SK-N-SH treated with all-trans-retinoic acid at 6 μM for 48 hours (cell line): ENCODE data around the gene GRK5.

Experiments
- ATAC-seq: fragments of 200-7000 bp; cut with Tn5 transposase; 3 replicates; pipeline ENCODE4 v1.9.1; 2020; ENCODE audit warnings: mild to moderate bottlenecking, moderate library complexity
- ARNTL ChIP-seq: fragments of 450-650 bp; formaldehyde crosslinking; IDR thresholded peaks from 2 replicates; pipeline ENCODE4 v1.5.0; 2020; ENCODE audit warnings: low read depth, mild to moderate bottlenecking, moderate library complexity, borderline replicate concordance
- BACH2 ChIP-seq: fragments of 250-450 bp; sonication (Bioruptor Pico); IDR thresholded peaks from 2 replicates; pipeline ENCODE4 v1.9.0; 2021; ENCODE audit warnings: mild to moderate bottlenecking, borderline replicate concordance
- CSDC2 ChIP-seq: fragments of 250-450 bp; sonication (Bioruptor Pico); IDR thresholded peaks from 2 replicates; pipeline ENCODE4 v1.5.0; 2020; ENCODE audit warnings: mild to moderate bottlenecking, moderate library complexity
- ESRRG ChIP-seq: fragments of 250-450 bp; sonication (Bioruptor Pico); IDR thresholded peaks from 2 replicates; pipeline ENCODE4 v1.6.1; 2021; ENCODE audit warnings: mild to moderate bottlenecking
- GLIS3 ChIP-seq: fragments of 250-450 bp; sonication (Bioruptor Pico); IDR thresholded peaks from 2 replicates; pipeline ENCODE4 v1.5.0; 2020; ENCODE audit warnings: mild to moderate bottlenecking, moderate library complexity
- ISL1 ChIP-seq: fragments of 250-450 bp; sonication (Bioruptor Pico); IDR thresholded peaks from 2 replicates; pipeline ENCODE4 v2.1.2; 2022; ENCODE audit warnings: mild to moderate bottlenecking, moderate library complexity
- OSR1 ChIP-seq: fragments of 250-450 bp; sonication (Bioruptor Pico); IDR thresholded peaks from 2 replicates; pipeline ENCODE4 v1.8.0; 2022; ENCODE audit warnings: moderate library complexity, mild to moderate bottlenecking, inconsistent platforms
- RARB ChIP-seq: fragments of 250-450 bp; sonication (Bioruptor Pico); IDR thresholded peaks from 2 replicates; pipeline ENCODE4 v1.8.0; 2021; ENCODE audit warnings: mild to moderate bottlenecking, moderate library complexity
- SNAI2 ChIP-seq: fragments of 250-450 bp; sonication (Bioruptor Pico); IDR thresholded peaks from 2 replicates; pipeline ENCODE4 v1.5.0; 2020; ENCODE audit warnings: mild to moderate bottlenecking, moderate library complexity
- TCF4 ChIP-seq: fragments of 250-450 bp; sonication (Bioruptor Pico); IDR thresholded peaks from 2 replicates; pipeline ENCODE4 v1.8.0; 2021; ENCODE audit warnings: mild to moderate bottlenecking, moderate library complexity, borderline replicate concordance
- TOX ChIP-seq: fragments of 250-450 bp; sonication (Bioruptor Pico); IDR thresholded peaks from 2 replicates; pipeline ENCODE4 v1.8.0; 2021; ENCODE audit warnings: mild to moderate bottlenecking, moderate library complexity, borderline replicate concordance
- ZC3H10 ChIP-seq: fragments of 250-450 bp; sonication (Bioruptor Pico); IDR thresholded peaks from 2 replicates; pipeline ENCODE4 v1.5.1; 2021; ENCODE audit warnings: mild to moderate bottlenecking, moderate library complexity
- ZFP3 ChIP-seq: fragments of 250-450 bp; sonication (Bioruptor Pico); IDR thresholded peaks from 2 replicates; pipeline ENCODE4 v1.5.0; 2020; ENCODE audit warnings: mild to moderate bottlenecking, moderate library complexity
- ZFP30 ChIP-seq: fragments of 450-650 bp; formaldehyde crosslinking; IDR thresholded peaks from 2 replicates; pipeline ENCODE4 v1.5.0; 2022; ENCODE audit warnings: mild to moderate bottlenecking, moderate library complexity
- ZNF565 ChIP-seq: fragments of 450-650 bp; formaldehyde crosslinking; conservative IDR thresholded peaks from 2 replicates; pipeline ENCODE4 v1.5.0; 2020; ENCODE audit warnings: low read depth, mild to moderate bottlenecking, moderate library complexity
- ZNF70 ChIP-seq: fragments of 450-650 bp; formaldehyde crosslinking; IDR thresholded peaks from 2 replicates; pipeline ENCODE4 v1.5.0; 2020; ENCODE audit warnings: mild to moderate bottlenecking, moderate library complexity
- TF ChIP-seq, protein P1 (sequence below): fragments of 250-450 bp; sonication (Bioruptor Pico); IDR thresholded peaks from 2 replicates; pipeline ENCODE4 v1.5.1; 2020; ENCODE audit warnings: low read depth, mild to moderate bottlenecking, moderate library complexity
- TF ChIP-seq, protein P2 (sequence below): fragments of 250-450 bp; sonication (Bioruptor Pico); IDR thresholded peaks from 2 replicates; pipeline ENCODE4 v1.5.0; 2020; ENCODE audit warnings: mild to moderate bottlenecking, moderate library complexity
- TF ChIP-seq, protein P3 (sequence below): fragments of 250-450 bp; sonication (Bioruptor Pico); IDR thresholded peaks from 2 replicates; pipeline ENCODE4 v1.5.1; 2021; ENCODE audit warnings: mild to moderate bottlenecking, moderate library complexity
- TF ChIP-seq, protein P4 (sequence below): fragments of 250-450 bp; sonication (Bioruptor Pico); IDR thresholded peaks from 2 replicates; pipeline ENCODE4 v1.8.0; 2021; ENCODE audit warnings: low read depth, mild to moderate bottlenecking, moderate library complexity, borderline replicate concordance
- TF ChIP-seq, protein P5 (sequence below): fragments of 250-450 bp; sonication (Bioruptor Pico); IDR thresholded peaks from 2 replicates; pipeline ENCODE4 v1.8.0; 2020; ENCODE audit warnings: mild to moderate bottlenecking, moderate library complexity, borderline replicate concordance

Gene GRK5

DNA sequence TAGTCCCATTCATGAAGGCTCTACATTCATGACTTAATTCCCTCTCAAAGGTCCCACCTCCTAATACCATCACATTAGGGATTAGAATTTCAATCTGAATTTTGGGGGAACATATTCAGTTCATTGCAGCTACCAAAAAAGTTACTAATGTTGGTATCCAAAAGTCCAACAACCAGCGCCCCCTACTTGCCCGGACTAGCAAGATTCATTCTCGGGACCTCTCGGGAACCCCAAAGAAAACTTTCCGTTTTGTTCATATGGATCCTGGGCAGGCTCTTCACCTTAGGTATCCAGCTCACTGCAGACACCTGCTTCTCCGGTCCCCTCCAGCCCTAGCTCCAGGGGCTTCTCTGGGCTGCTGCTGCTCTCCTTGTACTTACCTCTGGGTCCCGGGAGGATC, 8.9 kb upstream of the GRK5 start:
- ATAC-seq, result peak; percentile 31; the same call in 2 of the 3 replicates
- TF ChIP-seq, protein P1, sequence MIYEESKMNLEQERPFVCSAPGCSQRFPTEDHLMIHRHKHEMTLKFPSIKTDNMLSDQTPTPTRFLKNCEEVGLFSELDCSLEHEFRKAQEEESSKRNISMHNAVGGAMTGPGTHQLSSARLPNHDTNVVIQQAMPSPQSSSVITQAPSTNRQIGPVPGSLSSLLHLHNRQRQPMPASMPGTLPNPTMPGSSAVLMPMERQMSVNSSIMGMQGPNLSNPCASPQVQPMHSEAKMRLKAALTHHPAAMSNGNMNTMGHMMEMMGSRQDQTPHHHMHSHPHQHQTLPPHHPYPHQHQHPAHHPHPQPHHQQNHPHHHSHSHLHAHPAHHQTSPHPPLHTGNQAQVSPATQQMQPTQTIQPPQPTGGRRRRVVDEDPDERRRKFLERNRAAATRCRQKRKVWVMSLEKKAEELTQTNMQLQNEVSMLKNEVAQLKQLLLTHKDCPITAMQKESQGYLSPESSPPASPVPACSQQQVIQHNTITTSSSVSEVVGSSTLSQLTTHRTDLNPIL (CRISPR knock-in tag), result no peak
- TF ChIP-seq ZC3H10 (no peak), ZNF70 (CRISPR knock-in tag) (no peak), BACH2 (CRISPR knock-in tag) (no peak)
- TF ChIP-seq, protein P2, sequence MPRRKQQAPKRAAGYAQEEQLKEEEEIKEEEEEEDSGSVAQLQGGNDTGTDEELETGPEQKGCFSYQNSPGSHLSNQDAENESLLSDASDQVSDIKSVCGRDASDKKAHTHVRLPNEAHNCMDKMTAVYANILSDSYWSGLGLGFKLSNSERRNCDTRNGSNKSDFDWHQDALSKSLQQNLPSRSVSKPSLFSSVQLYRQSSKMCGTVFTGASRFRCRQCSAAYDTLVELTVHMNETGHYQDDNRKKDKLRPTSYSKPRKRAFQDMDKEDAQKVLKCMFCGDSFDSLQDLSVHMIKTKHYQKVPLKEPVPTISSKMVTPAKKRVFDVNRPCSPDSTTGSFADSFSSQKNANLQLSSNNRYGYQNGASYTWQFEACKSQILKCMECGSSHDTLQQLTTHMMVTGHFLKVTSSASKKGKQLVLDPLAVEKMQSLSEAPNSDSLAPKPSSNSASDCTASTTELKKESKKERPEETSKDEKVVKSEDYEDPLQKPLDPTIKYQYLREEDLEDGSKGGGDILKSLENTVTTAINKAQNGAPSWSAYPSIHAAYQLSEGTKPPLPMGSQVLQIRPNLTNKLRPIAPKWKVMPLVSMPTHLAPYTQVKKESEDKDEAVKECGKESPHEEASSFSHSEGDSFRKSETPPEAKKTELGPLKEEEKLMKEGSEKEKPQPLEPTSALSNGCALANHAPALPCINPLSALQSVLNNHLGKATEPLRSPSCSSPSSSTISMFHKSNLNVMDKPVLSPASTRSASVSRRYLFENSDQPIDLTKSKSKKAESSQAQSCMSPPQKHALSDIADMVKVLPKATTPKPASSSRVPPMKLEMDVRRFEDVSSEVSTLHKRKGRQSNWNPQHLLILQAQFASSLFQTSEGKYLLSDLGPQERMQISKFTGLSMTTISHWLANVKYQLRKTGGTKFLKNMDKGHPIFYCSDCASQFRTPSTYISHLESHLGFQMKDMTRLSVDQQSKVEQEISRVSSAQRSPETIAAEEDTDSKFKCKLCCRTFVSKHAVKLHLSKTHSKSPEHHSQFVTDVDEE (CRISPR knock-in tag), result no peak

DNA sequence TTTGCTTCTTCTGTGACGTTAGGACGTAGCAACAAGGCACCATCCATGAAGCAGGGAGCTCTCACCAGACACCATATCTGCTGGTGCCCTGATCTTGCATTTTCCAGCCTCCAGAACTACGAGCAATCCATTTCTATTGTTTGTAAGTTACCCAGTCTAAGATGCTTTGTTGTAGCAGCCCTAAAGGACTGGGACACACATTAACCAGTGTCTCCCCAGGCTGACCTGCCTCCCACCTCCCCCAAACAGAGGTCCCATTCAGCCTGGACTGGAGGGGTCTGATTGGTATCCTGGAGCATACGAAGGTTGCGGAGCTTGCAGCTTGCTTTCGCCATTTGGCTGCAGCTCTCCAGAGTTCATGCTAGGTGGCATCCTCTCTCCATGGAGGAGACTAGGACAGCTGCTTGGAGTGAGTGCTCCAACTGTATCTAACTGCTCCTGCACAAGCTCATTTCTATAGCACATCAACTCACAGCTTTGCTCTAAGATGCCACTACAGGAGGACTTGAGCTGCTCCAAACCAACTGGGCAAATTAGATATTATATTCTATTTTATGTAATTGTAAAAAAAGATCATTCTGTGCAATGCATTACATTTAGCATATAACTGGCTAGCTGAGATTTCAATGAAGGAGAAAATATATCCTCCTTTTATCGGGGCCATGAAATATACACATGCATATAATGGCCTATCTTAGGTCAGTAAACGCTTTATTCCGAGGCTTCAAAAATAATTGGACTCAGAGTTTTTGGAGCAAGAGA, 8.0 kb upstream of the GRK5 start:
- ATAC-seq, result peak; percentile 98
- TF ChIP-seq ZNF565 (CRISPR knock-in tag) (no peak), ZNF70 (CRISPR knock-in tag) (no peak)

DNA sequence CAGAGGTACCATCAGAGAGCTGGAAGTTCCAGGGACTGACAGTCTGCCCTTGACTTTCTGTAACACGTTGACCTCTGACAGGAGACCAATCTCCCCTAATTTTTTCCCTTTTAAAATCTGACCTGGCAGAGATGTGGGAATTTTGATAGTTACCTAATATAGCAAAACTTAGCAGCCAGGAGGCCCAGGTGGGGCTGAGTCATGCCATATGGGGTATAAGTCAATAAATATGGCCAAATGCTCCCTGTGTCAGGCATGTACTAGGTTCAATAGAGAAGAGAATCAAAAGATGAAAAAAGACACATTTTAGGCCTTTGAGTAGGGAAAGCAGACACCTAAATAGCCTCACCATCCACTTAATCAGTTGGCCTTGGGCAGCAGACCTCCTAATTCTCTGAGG, 6.1 kb upstream of the GRK5 start:
- no peak for ATAC-seq
- TF ChIP-seq TCF4 (CRISPR knock-in tag), result no peak
- TF ChIP-seq, protein P3, sequence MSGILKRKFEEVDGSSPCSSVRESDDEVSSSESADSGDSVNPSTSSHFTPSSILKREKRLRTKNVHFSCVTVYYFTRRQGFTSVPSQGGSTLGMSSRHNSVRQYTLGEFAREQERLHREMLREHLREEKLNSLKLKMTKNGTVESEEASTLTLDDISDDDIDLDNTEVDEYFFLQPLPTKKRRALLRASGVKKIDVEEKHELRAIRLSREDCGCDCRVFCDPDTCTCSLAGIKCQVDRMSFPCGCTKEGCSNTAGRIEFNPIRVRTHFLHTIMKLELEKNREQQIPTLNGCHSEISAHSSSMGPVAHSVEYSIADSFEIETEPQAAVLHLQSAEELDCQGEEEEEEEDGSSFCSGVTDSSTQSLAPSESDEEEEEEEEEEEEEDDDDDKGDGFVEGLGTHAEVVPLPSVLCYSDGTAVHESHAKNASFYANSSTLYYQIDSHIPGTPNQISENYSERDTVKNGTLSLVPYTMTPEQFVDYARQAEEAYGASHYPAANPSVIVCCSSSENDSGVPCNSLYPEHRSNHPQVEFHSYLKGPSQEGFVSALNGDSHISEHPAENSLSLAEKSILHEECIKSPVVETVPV (CRISPR knock-in tag), result no peak

DNA sequence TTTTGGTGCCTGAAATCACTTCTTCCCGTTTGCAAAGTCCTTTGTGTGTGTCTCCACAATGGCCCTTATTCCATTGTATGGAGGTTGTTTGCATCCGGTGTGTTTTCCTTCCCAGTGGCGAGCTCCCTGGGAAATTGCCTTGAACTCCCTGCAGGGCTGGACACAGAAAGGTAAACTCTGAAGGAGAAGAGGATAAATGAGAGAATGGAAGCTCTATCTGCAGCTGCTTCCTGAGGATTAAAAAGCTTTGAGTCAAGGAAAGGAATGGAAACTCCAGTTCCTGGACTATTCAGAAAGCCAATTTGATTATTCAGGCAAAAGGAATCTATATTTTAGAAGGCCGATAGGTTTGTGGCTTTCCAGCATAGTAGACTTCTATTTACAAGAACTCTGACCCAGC, 4.4 kb upstream of the GRK5 start:
- ATAC-seq, result no peak
- TF ChIP-seq GLIS3 (CRISPR knock-in tag) (no peak), OSR1 (CRISPR knock-in tag) (no peak), ZC3H10 (no peak), ZFP3 (CRISPR knock-in tag) (no peak), ARNTL (no peak), ESRRG (CRISPR knock-in tag) (no peak), TCF4 (CRISPR knock-in tag) (no peak), RARB (CRISPR knock-in tag) (no peak), CSDC2 (CRISPR knock-in tag) (no peak), ZFP30 (CRISPR knock-in tag) (no peak), ZNF70 (CRISPR knock-in tag) (no peak), TOX (CRISPR knock-in tag) (no peak), ZNF565 (CRISPR knock-in tag) (no peak), ISL1 (CRISPR knock-in tag) (no peak), SNAI2 (CRISPR knock-in tag) (no peak)
- TF ChIP-seq, protein P2 (CRISPR knock-in tag), result no peak
- TF ChIP-seq, protein P4, sequence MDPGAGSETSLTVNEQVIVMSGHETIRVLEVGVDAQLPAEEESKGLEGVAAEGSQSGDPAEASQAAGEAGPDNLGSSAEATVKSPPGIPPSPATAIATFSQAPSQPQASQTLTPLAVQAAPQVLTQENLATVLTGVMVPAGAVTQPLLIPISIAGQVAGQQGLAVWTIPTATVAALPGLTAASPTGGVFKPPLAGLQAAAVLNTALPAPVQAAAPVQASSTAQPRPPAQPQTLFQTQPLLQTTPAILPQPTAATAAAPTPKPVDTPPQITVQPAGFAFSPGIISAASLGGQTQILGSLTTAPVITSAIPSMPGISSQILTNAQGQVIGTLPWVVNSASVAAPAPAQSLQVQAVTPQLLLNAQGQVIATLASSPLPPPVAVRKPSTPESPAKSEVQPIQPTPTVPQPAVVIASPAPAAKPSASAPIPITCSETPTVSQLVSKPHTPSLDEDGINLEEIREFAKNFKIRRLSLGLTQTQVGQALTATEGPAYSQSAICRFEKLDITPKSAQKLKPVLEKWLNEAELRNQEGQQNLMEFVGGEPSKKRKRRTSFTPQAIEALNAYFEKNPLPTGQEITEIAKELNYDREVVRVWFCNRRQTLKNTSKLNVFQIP (CRISPR knock-in tag), result no peak
- TF ChIP-seq, protein P5, sequence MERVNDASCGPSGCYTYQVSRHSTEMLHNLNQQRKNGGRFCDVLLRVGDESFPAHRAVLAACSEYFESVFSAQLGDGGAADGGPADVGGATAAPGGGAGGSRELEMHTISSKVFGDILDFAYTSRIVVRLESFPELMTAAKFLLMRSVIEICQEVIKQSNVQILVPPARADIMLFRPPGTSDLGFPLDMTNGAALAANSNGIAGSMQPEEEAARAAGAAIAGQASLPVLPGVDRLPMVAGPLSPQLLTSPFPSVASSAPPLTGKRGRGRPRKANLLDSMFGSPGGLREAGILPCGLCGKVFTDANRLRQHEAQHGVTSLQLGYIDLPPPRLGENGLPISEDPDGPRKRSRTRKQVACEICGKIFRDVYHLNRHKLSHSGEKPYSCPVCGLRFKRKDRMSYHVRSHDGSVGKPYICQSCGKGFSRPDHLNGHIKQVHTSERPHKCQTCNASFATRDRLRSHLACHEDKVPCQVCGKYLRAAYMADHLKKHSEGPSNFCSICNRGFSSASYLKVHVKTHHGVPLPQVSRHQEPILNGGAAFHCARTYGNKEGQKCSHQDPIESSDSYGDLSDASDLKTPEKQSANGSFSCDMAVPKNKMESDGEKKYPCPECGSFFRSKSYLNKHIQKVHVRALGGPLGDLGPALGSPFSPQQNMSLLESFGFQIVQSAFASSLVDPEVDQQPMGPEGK, result no peak
